ENCODE measurements around the gene NABP2.

GRCh38 chr12:56221757-56222530 lies 2.2 kb upstream of the NABP2 start, which contains the start of gene RNF41:
- TF ChIP-seq CTCF (IDR thresholded peaks at IDR 0.05) (peak in 1 of 3 experiments; percentile 14), POLR2A (IDR thresholded peaks at IDR 0.05) (peak; percentile 93)

All from testis (tissue), 2 donors.